Gastrocnemius medialis (tissue), 4 donors: Measurements from ENCODE around the gene DOCK4. TPM values are rescaled to one million over a fixed set of nuclear protein-coding genes. Genes with fewer than 3 reads are reported as not detected.

Source experiments
- ATAC-seq, 2 donors: fragments of 150-250 bp; one replicate each; pipeline ENCODE4 v1.9.1; 2016
- DNase-seq, 2 donors: peaks; one replicate each; pipeline ENCODE4 v3.0.0-alpha.2; 2019
- H3K27ac ChIP-seq, 4 donors: fragments of 200-600 bp; sonication (generic); 1 replicate in 1 of 4; 2 replicates in 3 of 4; pipeline ENCODE4 v1.5.1; 2016 to 2018; ENCODE audit warnings: mild to moderate bottlenecking in 2 of 4, moderate library complexity in 1 of 4
- H3K27me3 ChIP-seq, 3 donors: fragments of 200-600 bp; sonication (generic) in 2 of 3; 1 replicate in 1 of 3; 2 replicates in 2 of 3; pipeline versions ENCODE4 v1.5.1 to v1.6.0; 2016 to 2019; ENCODE audit warnings: mild to moderate bottlenecking in 1 of 3, moderate library complexity in 1 of 3
- H3K36me3 ChIP-seq, 2 donors: fragments of 200-600 bp; sonication (generic) in 1 of 2; one replicate each; pipeline ENCODE4 v1.5.1; 2017 to 2018
- H3K4me1 ChIP-seq, 2 donors: fragments of 200-600 bp; sonication (generic) in 1 of 2; one replicate each; pipeline ENCODE4 v1.5.1; 2016 to 2017; ENCODE audit warnings: mild to moderate bottlenecking in 2 of 2
- H3K4me3 ChIP-seq, 4 donors: fragments of 200-600 bp; sonication (generic) in 3 of 4; 1 replicate in 1 of 4; 2 replicates in 3 of 4; pipeline ENCODE4 v1.5.1; 2016 to 2019; ENCODE audit warnings: mild to moderate bottlenecking in 2 of 4
- H3K9me3 ChIP-seq, 3 donors: fragments of 200-600 bp; sonication (generic) in 2 of 3; 1 replicate in 1 of 3; 2 replicates in 2 of 3; pipeline ENCODE4 v1.5.1; 2016 to 2019
- POLR2A ChIP-seq, 2 donors: fragments of 450-650 bp; IDR thresholded peaks; one replicate each; pipeline ENCODE4 v1.6.1; 2017; ENCODE audit warnings: antibody characterized with exemption in 2 of 2, mild to moderate bottlenecking in 2 of 2, moderate library complexity in 2 of 2
- in situ Hi-C, 4 donors: fragments of 200-750 bp; cut with MboI; loops; one replicate each; pipeline versions ENCODE4 v1.15.0 to v1.8.0; 2017; ENCODE audit warnings: low sequenced_read_pairs in 4 of 4
- intact Hi-C: fragments of 100-400 bp; cut with DNase I; formaldehyde crosslinking; loops from one replicate; pipeline ENCODE4 v1.15.1; 2023; ENCODE audit warnings: low total_unique reads
- total RNA-seq, 4 donors: library from RNA; depleted of rRNA; stranded (reverse); fragments of >200 nt; gene quantifications; one replicate each; pipeline versions ENCODE4 v1.1.0 to v1.2.3, GENCODE V29; 2016
- TF ChIP-seq, protein P1 (sequence below), 5 experiments: fragments of 450-650 bp in 3 of 5; fragments of 200-600 bp in 2 of 5; sonication (generic) in 2 of 5; IDR thresholded peaks in 4 of 5; conservative IDR thresholded peaks in 1 of 5; 1 replicate in 4 of 5; 2 replicates in 1 of 5; pipeline ENCODE4 v1.5.1; 2016 to 2019; ENCODE audit warnings: antibody characterized with exemption in 5 of 5, mild to moderate bottlenecking in 3 of 5, moderate library complexity in 3 of 5

The DOCK4 gene
- total RNA-seq, 4 donors from 2014 or later, result 8.7 to 12.0 (median 10.2) TPM

DNA sequence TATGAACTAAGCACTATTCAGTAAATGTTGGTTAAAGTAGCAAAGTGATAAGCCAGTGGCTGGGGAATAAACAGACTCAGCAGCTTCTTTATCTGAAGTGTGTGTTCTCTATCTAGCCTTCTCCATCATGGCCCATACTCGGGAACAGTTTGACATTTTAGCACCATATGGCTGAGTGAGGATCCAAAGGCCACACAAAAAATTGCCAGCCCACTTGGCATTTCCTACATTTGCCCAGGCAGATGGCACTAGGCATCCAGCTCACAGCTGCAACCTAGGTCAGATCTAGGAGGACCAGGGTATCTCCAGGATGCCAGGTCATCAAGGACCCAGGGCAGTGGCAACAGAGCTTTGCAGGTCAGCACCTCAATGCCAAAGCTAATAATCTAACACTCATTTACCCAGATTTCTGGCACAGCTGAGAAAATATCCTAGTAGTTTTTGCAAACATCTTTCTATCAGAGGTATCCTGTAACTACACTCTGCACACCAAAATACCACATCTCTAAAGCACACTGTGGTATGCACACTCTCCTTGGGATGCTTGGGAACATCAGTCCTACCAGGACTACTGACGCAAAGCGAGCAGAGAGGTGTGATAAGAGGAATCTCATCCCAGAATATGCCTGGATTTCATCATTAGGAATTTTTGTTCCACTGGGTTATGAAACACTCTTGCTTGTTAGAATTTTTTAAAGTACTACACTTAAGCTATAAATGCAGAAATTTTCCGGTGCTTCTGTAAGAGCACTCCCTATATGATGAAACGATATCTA, 61.7 kb downstream of the DOCK4 start:
- in situ Hi-C loops (no loop called here), intact Hi-C loops (no loop called here)
- ATAC-seq, result no peak
- Histone ChIP-seq H3K27me3 (no peaks in the 10 kb centered on the region), H3K4me1 (peaks cover 12 to 20% of the 10 kb centered on the region in 2 donors), H3K4me3 (no peak overlapping the region), H3K9me3 (no peaks in the 10 kb centered on the region), H3K36me3 (no peaks in the 10 kb centered on the region), H3K27ac (no peak overlapping the region)
- TF ChIP-seq, protein P1, sequence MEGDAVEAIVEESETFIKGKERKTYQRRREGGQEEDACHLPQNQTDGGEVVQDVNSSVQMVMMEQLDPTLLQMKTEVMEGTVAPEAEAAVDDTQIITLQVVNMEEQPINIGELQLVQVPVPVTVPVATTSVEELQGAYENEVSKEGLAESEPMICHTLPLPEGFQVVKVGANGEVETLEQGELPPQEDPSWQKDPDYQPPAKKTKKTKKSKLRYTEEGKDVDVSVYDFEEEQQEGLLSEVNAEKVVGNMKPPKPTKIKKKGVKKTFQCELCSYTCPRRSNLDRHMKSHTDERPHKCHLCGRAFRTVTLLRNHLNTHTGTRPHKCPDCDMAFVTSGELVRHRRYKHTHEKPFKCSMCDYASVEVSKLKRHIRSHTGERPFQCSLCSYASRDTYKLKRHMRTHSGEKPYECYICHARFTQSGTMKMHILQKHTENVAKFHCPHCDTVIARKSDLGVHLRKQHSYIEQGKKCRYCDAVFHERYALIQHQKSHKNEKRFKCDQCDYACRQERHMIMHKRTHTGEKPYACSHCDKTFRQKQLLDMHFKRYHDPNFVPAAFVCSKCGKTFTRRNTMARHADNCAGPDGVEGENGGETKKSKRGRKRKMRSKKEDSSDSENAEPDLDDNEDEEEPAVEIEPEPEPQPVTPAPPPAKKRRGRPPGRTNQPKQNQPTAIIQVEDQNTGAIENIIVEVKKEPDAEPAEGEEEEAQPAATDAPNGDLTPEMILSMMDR (IDR thresholded peaks at IDR 0.05 in 4 of 5, conservative IDR thresholded peaks at IDR 0.05 in 1 of 5), result no peak
- TF ChIP-seq POLR2A (IDR thresholded peaks at IDR 0.05), result no peak
- DNase-seq, result no peak

DNA sequence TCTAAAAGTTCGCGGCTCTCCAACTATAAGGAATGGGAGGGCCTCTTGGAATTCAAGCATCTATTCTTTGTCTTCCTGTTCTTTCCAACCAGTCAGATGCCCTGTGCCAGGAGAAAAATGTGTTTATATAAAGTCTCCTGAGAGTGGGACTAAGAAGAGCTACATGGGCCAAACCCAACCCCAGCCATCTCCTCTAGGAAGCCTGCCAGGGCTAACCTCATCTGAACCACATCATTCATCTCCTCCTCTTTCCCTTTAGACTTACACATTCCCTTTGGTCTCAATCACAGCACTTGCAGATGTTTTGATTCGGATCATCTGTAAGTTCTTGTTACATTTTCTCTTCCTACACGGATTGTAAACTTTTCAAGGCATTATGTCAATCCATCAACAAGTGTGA, 62.6 kb downstream of the DOCK4 start:
- Histone ChIP-seq H3K4me3 (no peak overlapping the region), H3K27ac (no peak overlapping the region), H3K36me3 (no peaks in the 10 kb centered on the region), H3K4me1 (peaks cover 12 to 25% of the 10 kb centered on the region in 2 donors), H3K27me3 (no peaks in the 10 kb centered on the region), H3K9me3 (no peaks in the 10 kb centered on the region)
- in situ Hi-C loops (no loop called here), intact Hi-C loops (no loop called here)
- TF ChIP-seq, protein P1 (IDR thresholded peaks at IDR 0.05 in 4 of 5, conservative IDR thresholded peaks at IDR 0.05 in 1 of 5), result no peak
- no peak for TF ChIP-seq POLR2A (IDR thresholded peaks at IDR 0.05)
- no peak for ATAC-seq
- no peak for DNase-seq

DNA sequence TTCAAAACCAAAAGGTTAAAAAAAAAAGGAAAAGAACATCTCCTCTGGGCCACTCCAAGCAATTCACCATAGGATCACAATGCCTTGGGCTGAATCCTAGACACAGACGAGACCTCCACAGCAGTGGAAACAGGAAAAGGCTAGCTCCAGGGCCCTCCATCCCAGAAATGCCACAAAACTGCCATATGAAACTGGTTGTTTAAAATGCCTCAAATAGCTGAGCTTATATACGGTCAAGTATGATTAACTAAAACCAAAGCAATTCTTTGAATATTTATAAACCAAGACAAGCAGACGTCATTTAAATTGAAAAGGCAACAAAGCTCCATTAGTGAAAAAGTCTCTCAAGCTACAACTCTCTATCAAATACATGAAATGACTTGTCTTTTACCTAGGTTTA, 63.1 kb downstream of the DOCK4 start:
- intact Hi-C loops, result no loop called here
- DNase-seq, result no peak
- TF ChIP-seq, protein P1 (IDR thresholded peaks at IDR 0.05 in 4 of 5, conservative IDR thresholded peaks at IDR 0.05 in 1 of 5), result no peak
- no peak for TF ChIP-seq POLR2A (IDR thresholded peaks at IDR 0.05)
- in situ Hi-C loops, result no loop called here
- H3K27ac ChIP-seq, result no peak overlapping the region
- H3K4me1 ChIP-seq, result peaks cover 12 to 22% of the 10 kb centered on the region in 2 donors
- H3K27me3 ChIP-seq, result no peaks in the 10 kb centered on the region
- no peaks in the 10 kb centered on the region for H3K36me3 ChIP-seq
- no peak overlapping the region for H3K4me3 ChIP-seq
- no peak for ATAC-seq
- H3K9me3 ChIP-seq, result no peaks in the 10 kb centered on the region

DNA sequence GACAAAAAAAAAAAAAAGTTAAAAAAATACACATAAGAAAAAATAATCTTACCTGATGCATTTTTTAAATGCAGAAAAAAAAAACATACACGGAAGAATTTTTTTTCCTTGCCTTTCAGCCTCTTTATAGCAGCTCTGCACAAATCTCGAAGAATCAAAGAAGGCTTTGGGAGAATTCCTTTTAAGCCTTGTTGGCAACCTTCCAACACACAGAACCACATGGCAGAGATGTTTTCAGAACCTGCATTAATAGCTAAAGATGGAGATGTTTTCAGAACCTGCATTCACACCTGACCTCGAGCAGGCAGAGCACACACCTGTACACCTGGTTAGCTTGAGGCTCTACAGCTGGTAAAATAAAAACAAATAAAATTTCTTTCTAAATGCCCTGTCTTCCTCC, 65.6 kb downstream of the DOCK4 start:
- intact Hi-C loops, result no loop called here
- Histone ChIP-seq H3K27me3 (no peaks in the 10 kb centered on the region), H3K4me3 (no peak overlapping the region), H3K9me3 (no peaks in the 10 kb centered on the region), H3K4me1 (peaks cover 20 to 27% of the 10 kb centered on the region in 2 donors), H3K27ac (no peak overlapping the region), H3K36me3 (no peaks in the 10 kb centered on the region)
- in situ Hi-C loops, result no loop called here
- TF ChIP-seq POLR2A (IDR thresholded peaks at IDR 0.05), result no peak
- TF ChIP-seq, protein P1 (IDR thresholded peaks at IDR 0.05 in 4 of 5, conservative IDR thresholded peaks at IDR 0.05 in 1 of 5), result no peak
- DNase-seq (no peak), ATAC-seq (no peak)
